ENCODE results near the gene BANP.

DNA sequence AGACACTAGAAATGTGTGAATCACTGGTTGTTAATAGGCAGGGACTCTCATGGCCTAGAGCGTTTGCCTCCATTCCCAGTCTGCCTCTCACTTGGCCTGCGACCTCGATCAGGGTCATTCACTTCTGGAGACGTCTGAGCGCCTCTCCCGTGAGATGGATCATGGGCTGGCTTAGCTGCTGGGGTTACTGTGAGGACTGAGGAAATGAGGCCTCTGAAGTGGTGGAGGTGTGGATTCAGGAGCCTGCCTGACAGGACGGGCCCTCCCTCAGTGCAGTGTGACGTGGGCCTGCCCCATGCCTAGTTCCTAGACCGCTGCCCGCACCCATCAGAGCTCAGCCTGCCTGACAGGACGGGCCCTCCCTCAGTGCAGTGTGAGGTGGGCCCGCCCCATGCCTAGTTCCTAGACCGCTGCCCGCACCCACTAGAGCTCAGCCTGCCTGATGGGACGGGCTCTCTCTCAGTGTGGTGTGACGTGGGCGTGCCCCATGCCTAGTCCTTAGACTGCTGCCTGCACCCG, 61.9 kb downstream of the BANP start:
- TF ChIP-seq CTCF (IDR thresholded peaks at IDR 0.05; ENCODE audit: poor library complexity) (no peak), EZH2phosphoT487 (IDR thresholded peaks at IDR 0.05; ENCODE audit: low read depth, severe bottlenecking, unreplicated experiment) (no peak), EZH2 (IDR thresholded peaks at IDR 0.05; ENCODE audit: borderline replicate concordance) (no peak)
